Ishikawa (cell line): Measurements from ENCODE around the gene PGAM2.

Experiments
- CEBPB ChIP-seq: IDR thresholded peaks from 2 replicates; pipeline ENCODE4 v1.6.1; 2012
- MAX ChIP-seq: IDR thresholded peaks from 2 replicates; pipeline ENCODE4 v1.6.1; 2012
- USF1 ChIP-seq: IDR thresholded peaks from 2 replicates; pipeline ENCODE4 v1.6.1; 2012

GRCh38 chr7:44068054-44068453 is 2.7 kb upstream of the PGAM2 start:
- TF ChIP-seq USF1 (no peak), CEBPB (no peak), MAX (no peak)
